Measurements from ENCODE around the gene TRIM33. TPM values are rescaled to one million over a fixed set of nuclear protein-coding genes. Genes with fewer than 3 reads are reported as not detected.

TRIM33 gene
- total RNA-seq, 1 experiment from 2014 or later: 53.8 TPM

- H2BK20ac ChIP-seq (ENCODE audit: low read depth, low read length, poor library complexity, severe bottlenecking): no peak overlapping the region
- WGBS (ENCODE audit: extremely low coverage, insufficient read length, low lambda C conversion rate): no CpG with 5 or more reads among the region's 3 CpGs
- H3K56ac ChIP-seq (ENCODE audit: insufficient read length, low read depth, low read length): no peak overlapping the region
- no peak overlapping the region for H2BK15ac ChIP-seq (ENCODE audit: low read depth, low read length)
- Mint-ChIP-seq H3K4me1 (peaks cover 4 to 9% of the 10 kb centered on the region in 2 experiments), H3K4me3 (no peak overlapping the region), H3K36me3 (ENCODE audit: insufficient read depth in 1 of 3, low read depth in 3 of 3) (peaks cover 0 to 3% (median 2%) of the 10 kb centered on the region in 3 experiments; a peak in 4 of 7 replicates), H3K9me3 (peaks cover 9 to 21% of the 10 kb centered on the region in 2 experiments), H3K27ac (peak overlapping the region; percentile 51 to 74 (median 69); a peak in 5 of 7 replicates), H3K27me3 (ENCODE audit: low read depth) (no peaks in the 10 kb centered on the region)
- H2BK5ac ChIP-seq (ENCODE audit: insufficient read length, low read length): no peak overlapping the region
- H3K27ac ChIP-seq (ENCODE audit: insufficient read length, low read depth, low read length): no peak overlapping the region
- no peak overlapping the region for H2AK5ac ChIP-seq (ENCODE audit: insufficient read length, low read length)
- no peaks in the 10 kb centered on the region; the same call in 1 of the 2 replicates for H3K4me1 ChIP-seq (ENCODE audit: insufficient read depth, low read length)
- H4K91ac ChIP-seq (ENCODE audit: insufficient read length, low read depth, low read length): no peak overlapping the region
- H4K5ac ChIP-seq (ENCODE audit: insufficient read length, low read depth, low read length): no peak overlapping the region
- no peaks in the 10 kb centered on the region for H4K20me1 ChIP-seq (ENCODE audit: control insufficient read depth, insufficient read depth, insufficient read length)
- no peak overlapping the region for H3K18ac ChIP-seq (ENCODE audit: insufficient read length, low read depth, low read length)
- no peak overlapping the region for H3T11ph ChIP-seq (ENCODE audit: low read length)
- H3K14ac ChIP-seq (ENCODE audit: insufficient read depth, low read length): no peak overlapping the region
- no peaks in the 10 kb centered on the region for H3K9me3 ChIP-seq (ENCODE audit: control insufficient read depth, low read depth, low read length)
- no peak overlapping the region for H3K4ac ChIP-seq (ENCODE audit: low read depth, low read length)
- no peak overlapping the region for H3K9ac ChIP-seq (ENCODE audit: extremely low read depth, insufficient read length, low read length)
- no peak overlapping the region for H2BK12ac ChIP-seq (ENCODE audit: insufficient read length, low read depth, low read length)
- DNase-seq: no peak
- TF ChIP-seq CTCF (conservative IDR thresholded peaks at IDR 0.05): no peak
- H3K23me2 ChIP-seq (ENCODE audit: insufficient read length, low read depth, low read length, poor library complexity, severe bottlenecking): no peaks in the 10 kb centered on the region
- H3K79me1 ChIP-seq (ENCODE audit: insufficient read depth, low read depth, low read length, poor library complexity, severe bottlenecking): no peaks in the 10 kb centered on the region
- H2AFZ ChIP-seq (ENCODE audit: low read length): no peak overlapping the region
- no peaks in the 10 kb centered on the region for H3K79me2 ChIP-seq (ENCODE audit: insufficient read depth, low read length)
- H2BK120ac ChIP-seq (ENCODE audit: low read depth, low read length, poor library complexity, severe bottlenecking): no peak overlapping the region
- no peak overlapping the region for H3K4me2 ChIP-seq (ENCODE audit: insufficient read depth, insufficient read length, low read length)
- no peaks in the 10 kb centered on the region for H3K27me3 ChIP-seq (ENCODE audit: insufficient read depth, low read length)
- no peak overlapping the region for H4K8ac ChIP-seq (replicated peaks; ENCODE audit: insufficient read length, low read depth, low read length)
- H3K23ac ChIP-seq (ENCODE audit: insufficient read length, low read depth, low read length): no peak overlapping the region
Observed at GRCh38 chr1:114386129-114387009, 124.6 kb downstream of the TRIM33 start.

All from H9 (cell line).